ENCODE data around the gene UBE3D.
"Not testable (repeated sequence)": the region's sequence is repeated elsewhere in the genome, so short reads cannot be mapped to it uniquely, and the experiment has no call there.

Gene UBE3D

DNA sequence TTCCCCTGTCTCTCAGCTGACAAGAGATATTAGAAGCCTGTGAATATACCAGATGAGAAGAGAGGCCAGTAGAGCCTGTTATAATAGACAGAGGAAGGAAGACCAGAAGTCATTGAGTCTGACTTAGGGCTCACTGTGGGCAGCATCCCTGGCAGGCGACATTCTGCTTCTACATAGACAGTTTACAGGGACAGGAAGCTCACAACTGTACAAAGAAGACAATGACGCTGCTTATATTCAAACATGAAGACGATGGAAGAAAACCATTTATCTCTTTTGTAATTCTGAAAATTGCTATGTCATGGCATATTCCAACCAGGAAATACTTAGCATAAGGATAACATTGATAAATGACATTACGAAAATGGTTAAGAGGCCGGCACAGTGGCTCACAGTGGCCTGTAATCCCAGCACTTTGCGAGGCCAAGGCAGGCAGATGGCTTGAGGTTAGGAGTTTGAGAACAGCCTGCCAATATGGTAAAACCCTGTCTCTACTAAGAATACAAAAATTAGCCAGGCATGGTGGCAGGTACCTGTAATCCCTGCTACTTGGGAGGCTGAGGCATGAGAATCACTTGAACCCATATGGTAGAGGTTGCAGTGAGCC lies 170.9 kb downstream of the UBE3D start:
- Histone ChIP-seq H3K4me2 (ENCODE audit: low read depth, low read length, poor library complexity, severe bottlenecking) (no peak overlapping the region), H2AFZ (ENCODE audit: low read depth, low read length, severe bottlenecking) (no peak overlapping the region), H3K27me3 (ENCODE audit: low read length) (no peaks in the 10 kb centered on the region), H3K36me3 (ENCODE audit: low read length) (no peaks in the 10 kb centered on the region), H4K20me1 (ENCODE audit: low read depth, low read length) (no peaks in the 10 kb centered on the region), H3K9me3 (ENCODE audit: insufficient read depth, low read length) (no peaks in the 10 kb centered on the region), H3K9ac (ENCODE audit: low read length) (no peak overlapping the region), H3F3A (ENCODE audit: insufficient read depth) (no peaks in the 10 kb centered on the region), H3K27ac (ENCODE audit: low read depth, low read length) (no peak overlapping the region), H3K79me2 (ENCODE audit: insufficient read depth, low read length) (no peaks in the 10 kb centered on the region), H3K4me3 (ENCODE audit: insufficient read depth, low read length, poor library complexity, severe bottlenecking) (no peak overlapping the region), H3K9me2 (replicated peaks; ENCODE audit: insufficient read depth, low read length) (no peaks in the 10 kb centered on the region)
- no peak for TF ChIP-seq EZH2phosphoT487 (conservative IDR thresholded peaks at IDR 0.05; ENCODE audit: low read length)
- TF ChIP-seq, protein P1, sequence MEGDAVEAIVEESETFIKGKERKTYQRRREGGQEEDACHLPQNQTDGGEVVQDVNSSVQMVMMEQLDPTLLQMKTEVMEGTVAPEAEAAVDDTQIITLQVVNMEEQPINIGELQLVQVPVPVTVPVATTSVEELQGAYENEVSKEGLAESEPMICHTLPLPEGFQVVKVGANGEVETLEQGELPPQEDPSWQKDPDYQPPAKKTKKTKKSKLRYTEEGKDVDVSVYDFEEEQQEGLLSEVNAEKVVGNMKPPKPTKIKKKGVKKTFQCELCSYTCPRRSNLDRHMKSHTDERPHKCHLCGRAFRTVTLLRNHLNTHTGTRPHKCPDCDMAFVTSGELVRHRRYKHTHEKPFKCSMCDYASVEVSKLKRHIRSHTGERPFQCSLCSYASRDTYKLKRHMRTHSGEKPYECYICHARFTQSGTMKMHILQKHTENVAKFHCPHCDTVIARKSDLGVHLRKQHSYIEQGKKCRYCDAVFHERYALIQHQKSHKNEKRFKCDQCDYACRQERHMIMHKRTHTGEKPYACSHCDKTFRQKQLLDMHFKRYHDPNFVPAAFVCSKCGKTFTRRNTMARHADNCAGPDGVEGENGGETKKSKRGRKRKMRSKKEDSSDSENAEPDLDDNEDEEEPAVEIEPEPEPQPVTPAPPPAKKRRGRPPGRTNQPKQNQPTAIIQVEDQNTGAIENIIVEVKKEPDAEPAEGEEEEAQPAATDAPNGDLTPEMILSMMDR (IDR thresholded peaks at IDR 0.05; ENCODE audit: insufficient read depth, low read length, poor library complexity, severe bottlenecking), result no peak

DNA sequence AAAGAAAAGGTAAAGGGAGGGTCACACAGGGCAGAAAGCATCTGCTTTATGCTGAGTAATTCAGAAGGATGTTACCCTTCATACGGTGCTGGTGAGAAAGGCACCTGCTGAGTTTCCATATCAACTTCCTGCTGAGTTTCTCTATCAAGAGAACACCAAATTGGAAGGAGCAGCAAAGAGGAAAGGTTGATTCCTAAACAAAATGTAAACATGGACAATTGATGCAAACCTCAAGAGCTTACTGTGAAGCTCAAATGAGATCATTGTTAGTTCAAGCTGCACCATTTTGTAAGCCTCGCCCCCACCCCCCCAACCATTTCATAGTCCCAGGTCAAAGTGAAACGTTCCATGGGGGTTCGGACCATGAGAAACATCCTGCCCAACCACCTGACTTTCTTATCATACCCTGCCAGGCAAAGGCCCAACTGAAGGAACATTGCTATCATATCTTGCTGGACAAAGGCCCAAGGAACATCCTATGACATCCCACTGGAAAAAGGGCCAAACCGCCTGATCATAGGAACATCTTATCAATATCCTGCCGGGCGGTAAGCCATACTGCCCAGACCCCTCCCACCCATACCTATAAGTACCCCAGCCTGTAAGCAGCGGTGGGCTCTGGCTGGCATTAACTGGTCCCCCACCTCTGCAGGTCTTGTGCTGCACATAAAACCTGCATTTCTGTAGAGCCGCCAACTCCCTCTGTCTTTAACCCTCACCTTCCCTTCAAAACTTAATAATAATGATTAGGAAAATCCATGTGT lies 171.6 kb downstream of the UBE3D start:
- Histone ChIP-seq H3K27ac (ENCODE audit: low read depth, low read length) (no peak overlapping the region), H4K20me1 (ENCODE audit: low read depth, low read length) (no peaks in the 10 kb centered on the region), H3K9me2 (replicated peaks; ENCODE audit: insufficient read depth, low read length) (no peaks in the 10 kb centered on the region), H3K9ac (ENCODE audit: low read length) (no peak overlapping the region), H3F3A (ENCODE audit: insufficient read depth) (no peaks in the 10 kb centered on the region), H3K4me3 (ENCODE audit: insufficient read depth, low read length, poor library complexity, severe bottlenecking) (no peak overlapping the region), H3K36me3 (ENCODE audit: low read length) (no peaks in the 10 kb centered on the region), H3K9me3 (ENCODE audit: insufficient read depth, low read length) (no peaks in the 10 kb centered on the region), H3K27me3 (ENCODE audit: low read length) (no peaks in the 10 kb centered on the region), H2AFZ (ENCODE audit: low read depth, low read length, severe bottlenecking) (no peak overlapping the region), H3K79me2 (ENCODE audit: insufficient read depth, low read length) (no peaks in the 10 kb centered on the region), H3K4me2 (ENCODE audit: low read depth, low read length, poor library complexity, severe bottlenecking) (no peak overlapping the region)
- no peak for TF ChIP-seq EZH2phosphoT487 (conservative IDR thresholded peaks at IDR 0.05; ENCODE audit: low read length)
- TF ChIP-seq, protein P1 (IDR thresholded peaks at IDR 0.05; ENCODE audit: insufficient read depth, low read length, poor library complexity, severe bottlenecking), result no peak

DNA sequence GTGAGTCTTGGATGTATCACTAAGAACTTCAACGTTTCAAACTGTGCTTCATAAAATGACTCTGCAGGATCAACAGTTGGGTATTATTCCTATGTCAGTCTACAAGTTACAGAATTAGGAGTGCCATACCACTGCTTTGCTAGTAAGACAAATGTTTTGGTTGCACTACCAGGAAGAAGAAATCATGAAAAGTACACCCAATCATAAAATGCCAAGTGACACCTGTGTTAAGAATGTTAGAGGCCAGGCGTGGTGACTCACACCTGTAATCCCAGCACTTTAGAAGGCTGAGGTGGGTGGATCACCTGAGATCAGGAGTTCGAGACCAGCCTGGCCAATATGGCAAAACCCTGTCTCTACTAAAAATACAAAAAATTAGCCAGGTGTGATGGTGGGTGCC lies 174.1 kb downstream of the UBE3D start:
- H3F3A ChIP-seq (ENCODE audit: insufficient read depth), result not testable (repeated sequence)

DNA sequence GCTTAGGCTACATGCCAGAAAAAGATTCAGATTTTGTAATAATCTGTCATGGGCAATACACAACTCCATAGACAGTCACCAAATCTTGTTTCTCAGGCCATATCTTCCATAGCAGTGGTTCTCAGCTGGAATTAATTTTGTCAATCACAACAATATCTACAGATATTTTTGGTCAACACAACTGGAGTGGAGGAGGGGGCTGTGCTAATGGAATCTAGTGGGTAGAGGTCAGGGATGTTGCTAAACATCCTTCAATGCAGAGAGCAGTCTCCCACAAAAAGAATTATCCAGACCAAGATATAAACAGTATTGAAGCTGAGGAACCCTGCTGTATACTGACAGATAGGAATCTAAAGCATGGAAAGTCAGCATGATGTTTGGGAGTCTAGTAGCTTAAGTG lies 174.6 kb downstream of the UBE3D start:
- no peak overlapping the region for H3K9ac ChIP-seq (ENCODE audit: low read length)
- no peak overlapping the region for H3K4me2 ChIP-seq (ENCODE audit: low read depth, low read length, poor library complexity, severe bottlenecking)
- TF ChIP-seq EZH2phosphoT487 (conservative IDR thresholded peaks at IDR 0.05; ENCODE audit: low read length), result no peak
- TF ChIP-seq, protein P1 (IDR thresholded peaks at IDR 0.05; ENCODE audit: insufficient read depth, low read length, poor library complexity, severe bottlenecking), result no peak
- no peak overlapping the region for H2AFZ ChIP-seq (ENCODE audit: low read depth, low read length, severe bottlenecking)
- H3K4me3 ChIP-seq (ENCODE audit: insufficient read depth, low read length, poor library complexity, severe bottlenecking), result no peak overlapping the region
- H4K20me1 ChIP-seq (ENCODE audit: low read depth, low read length), result no peaks in the 10 kb centered on the region
- no peaks in the 10 kb centered on the region for H3K9me3 ChIP-seq (ENCODE audit: insufficient read depth, low read length)
- H3K9me2 ChIP-seq (replicated peaks; ENCODE audit: insufficient read depth, low read length), result no peaks in the 10 kb centered on the region
- H3K27ac ChIP-seq (ENCODE audit: low read depth, low read length), result no peak overlapping the region
- H3K36me3 ChIP-seq (ENCODE audit: low read length), result no peaks in the 10 kb centered on the region
- H3K27me3 ChIP-seq (ENCODE audit: low read length), result no peaks in the 10 kb centered on the region
- H3F3A ChIP-seq (ENCODE audit: insufficient read depth), result no peaks in the 10 kb centered on the region
- H3K79me2 ChIP-seq (ENCODE audit: insufficient read depth, low read length), result no peaks in the 10 kb centered on the region

More for the DNA sequence above, 174.1 kb downstream of the UBE3D start:
- not testable (repeated sequence) for H3K79me2 ChIP-seq (ENCODE audit: insufficient read depth, low read length); H3K27me3 ChIP-seq (ENCODE audit: low read length); H3K4me2 ChIP-seq (ENCODE audit: low read depth, low read length, poor library complexity, severe bottlenecking); H3K9me2 ChIP-seq (replicated peaks; ENCODE audit: insufficient read depth, low read length); H3K4me3 ChIP-seq (ENCODE audit: insufficient read depth, low read length, poor library complexity, severe bottlenecking); H3K27ac ChIP-seq (ENCODE audit: low read depth, low read length); H3K9me3 ChIP-seq (ENCODE audit: insufficient read depth, low read length); H3K36me3 ChIP-seq (ENCODE audit: low read length); H2AFZ ChIP-seq (ENCODE audit: low read depth, low read length, severe bottlenecking); H3K9ac ChIP-seq (ENCODE audit: low read length); H4K20me1 ChIP-seq (ENCODE audit: low read depth, low read length)
